GM12873 (cell line): ENCODE measurements around the gene BRI3BP.

Experiments used
- TF ChIP-seq, protein P1 (sequence below): IDR thresholded peaks from 2 replicates; pipeline ENCODE4 v1.5.1; 2012; ENCODE audit warnings: low read depth, mild to moderate bottlenecking, moderate library complexity, low read length, control low read depth; ENCODE audit not compliant: insufficient read depth; ENCODE audit errors: missing control alignments

Gene BRI3BP

DNA sequence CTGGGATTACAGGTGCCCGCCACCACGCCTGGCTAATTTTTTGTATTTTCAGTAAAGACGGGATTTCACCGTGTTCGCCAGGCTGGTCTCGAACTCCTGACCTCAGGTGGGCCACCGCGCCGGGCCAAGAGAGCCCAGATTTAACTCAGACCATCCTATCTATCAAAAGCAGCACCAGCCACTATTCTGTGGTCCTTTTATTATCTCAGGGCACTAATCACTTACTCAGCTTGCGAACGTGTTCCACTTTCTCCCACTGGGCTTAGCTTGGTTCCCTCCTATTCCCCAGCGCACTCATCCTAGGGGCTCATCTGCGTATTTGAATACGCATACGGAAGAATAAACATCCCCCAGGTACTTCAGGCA lies 55.6 kb downstream of the BRI3BP start:
- TF ChIP-seq, protein P1, sequence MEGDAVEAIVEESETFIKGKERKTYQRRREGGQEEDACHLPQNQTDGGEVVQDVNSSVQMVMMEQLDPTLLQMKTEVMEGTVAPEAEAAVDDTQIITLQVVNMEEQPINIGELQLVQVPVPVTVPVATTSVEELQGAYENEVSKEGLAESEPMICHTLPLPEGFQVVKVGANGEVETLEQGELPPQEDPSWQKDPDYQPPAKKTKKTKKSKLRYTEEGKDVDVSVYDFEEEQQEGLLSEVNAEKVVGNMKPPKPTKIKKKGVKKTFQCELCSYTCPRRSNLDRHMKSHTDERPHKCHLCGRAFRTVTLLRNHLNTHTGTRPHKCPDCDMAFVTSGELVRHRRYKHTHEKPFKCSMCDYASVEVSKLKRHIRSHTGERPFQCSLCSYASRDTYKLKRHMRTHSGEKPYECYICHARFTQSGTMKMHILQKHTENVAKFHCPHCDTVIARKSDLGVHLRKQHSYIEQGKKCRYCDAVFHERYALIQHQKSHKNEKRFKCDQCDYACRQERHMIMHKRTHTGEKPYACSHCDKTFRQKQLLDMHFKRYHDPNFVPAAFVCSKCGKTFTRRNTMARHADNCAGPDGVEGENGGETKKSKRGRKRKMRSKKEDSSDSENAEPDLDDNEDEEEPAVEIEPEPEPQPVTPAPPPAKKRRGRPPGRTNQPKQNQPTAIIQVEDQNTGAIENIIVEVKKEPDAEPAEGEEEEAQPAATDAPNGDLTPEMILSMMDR = no peak

DNA sequence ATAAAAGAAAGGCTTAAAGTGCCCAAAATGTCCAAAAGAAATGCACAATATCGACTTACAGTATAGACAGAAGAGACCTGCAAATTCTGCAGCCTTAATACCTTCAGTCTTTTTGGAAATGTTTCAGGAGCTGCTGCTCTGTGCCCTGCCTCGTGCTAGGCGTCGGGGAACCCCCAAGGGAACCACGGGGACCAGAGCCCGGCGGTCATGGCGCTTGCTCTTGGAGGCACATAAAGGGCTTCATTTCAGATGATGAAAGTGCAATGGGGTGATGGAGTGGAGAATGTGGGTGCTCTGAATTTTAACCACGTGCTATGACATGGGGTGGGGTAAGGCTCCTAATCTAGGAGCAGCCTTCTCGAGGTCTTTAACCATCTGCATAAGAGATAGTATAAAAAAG lies 57.0 kb downstream of the BRI3BP start:
- TF ChIP-seq, protein P1 = no peak

DNA sequence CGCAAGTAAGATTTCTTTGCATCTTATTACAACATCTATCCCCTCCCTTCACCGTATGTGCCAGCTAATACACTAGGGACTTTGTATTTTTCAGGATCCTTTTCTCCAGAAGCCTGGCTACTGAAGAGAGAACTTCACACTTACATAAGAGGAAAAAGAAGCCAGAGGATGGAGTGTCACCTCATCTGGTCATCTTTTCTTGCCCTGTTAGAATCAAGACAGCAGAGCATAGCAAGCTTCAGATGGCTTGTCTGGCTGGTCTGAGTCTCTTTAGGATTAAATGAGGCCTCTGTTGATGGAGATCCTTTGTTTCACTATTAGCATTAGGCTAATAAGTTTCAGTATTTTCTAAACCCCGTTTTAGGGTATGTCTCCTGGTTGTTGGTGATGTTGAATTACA lies 57.4 kb downstream of the BRI3BP start:
- TF ChIP-seq, protein P1 = no peak

DNA sequence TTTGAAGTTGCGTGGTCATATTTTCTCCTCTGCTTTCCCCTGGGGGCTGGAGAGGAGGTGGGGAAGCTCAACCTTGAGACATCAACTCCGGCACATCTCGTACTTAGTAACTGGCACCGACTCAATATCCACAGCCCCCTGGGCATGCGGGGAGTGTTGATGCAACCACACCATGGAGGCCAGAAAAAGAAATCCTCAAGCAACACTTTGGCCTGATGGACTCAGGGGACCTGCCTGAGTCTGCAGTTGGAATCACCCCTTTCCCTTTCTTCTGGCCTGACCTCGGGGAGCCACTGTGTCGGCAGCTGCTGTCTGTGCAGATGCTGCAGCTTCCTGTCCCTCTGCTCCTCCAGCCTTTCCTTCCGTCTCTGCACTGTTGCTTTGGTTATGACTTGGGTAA lies 60.4 kb downstream of the BRI3BP start:
- TF ChIP-seq, protein P1 = no peak

DNA sequence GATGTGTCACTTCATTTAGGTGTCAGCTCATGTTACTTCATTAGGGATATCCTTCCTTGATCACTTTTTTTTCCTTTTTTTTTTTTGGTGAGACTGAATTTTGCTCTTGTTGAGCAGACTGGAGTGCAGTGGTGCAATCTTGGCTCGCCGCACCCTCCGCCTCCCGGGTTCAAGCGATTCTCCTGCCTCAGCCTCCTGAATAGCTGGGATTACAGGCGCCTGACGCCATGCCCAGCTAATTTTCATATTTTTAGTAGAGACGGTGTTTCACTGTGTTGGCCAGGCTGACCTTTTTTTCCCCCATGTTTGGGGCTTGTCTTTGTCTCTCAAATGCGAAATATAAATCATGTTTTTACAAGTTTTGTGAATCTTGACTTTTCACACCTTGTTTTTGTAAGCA lies 62.1 kb downstream of the BRI3BP start:
- TF ChIP-seq, protein P1 = no peak

DNA sequence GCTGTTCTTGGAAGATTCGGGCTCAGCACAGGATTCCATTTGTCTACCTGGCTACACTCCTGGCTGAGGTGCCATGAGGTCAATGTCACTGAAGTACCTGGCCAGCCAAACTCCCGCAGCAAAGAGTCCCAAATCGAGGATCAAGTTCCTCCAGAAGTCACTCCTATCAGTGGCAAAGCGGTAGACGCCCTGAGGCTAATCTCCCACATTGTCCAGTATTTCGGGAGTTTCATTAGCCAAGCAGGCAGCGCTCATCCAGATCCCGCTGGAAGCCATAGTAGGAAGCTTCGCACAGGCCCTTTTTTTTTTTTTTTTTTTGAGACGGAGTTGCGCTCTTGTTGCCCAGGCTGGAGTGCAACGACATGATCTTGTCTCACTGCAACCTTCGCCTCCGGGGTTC lies 62.9 kb downstream of the BRI3BP start:
- TF ChIP-seq, protein P1 = no peak

DNA sequence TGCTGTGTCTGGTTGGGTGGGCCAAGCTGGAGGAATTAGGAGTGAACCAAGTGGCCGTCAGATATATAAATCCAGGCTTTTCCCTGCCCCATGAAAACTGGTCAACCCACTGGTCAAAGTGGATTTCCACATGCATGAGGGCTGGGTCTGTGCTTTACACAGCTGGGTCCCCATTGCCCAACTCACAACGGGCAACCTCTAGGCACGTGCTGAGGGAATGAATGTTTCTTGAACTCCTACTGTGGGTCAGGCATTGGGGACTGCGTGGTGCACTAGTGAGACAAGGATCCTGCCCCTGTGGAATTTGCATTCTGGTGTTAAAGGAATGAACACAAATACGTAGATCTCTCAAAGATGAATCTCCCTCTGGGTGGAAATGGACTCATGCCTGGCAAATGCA lies 64.3 kb downstream of the BRI3BP start:
- TF ChIP-seq, protein P1 = no peak
